NCI-H2081 (cell line): ENCODE measurements around the gene CCDC33.

ENCODE experiments used
- DNase-seq, 2 experiments: peaks; one replicate each; lab custom pipeline; 2025; lab: John Stamatoyannopoulos, UW

Gene CCDC33

GRCh38 chr15:74259292-74259648 lies 23.1 kb downstream of the CCDC33 start:
- DNase-seq = no peak

GRCh38 chr15:74259821-74260607 lies 23.9 kb downstream of the CCDC33 start:
- no peak for DNase-seq

- DNase-seq = no peak
Measured at GRCh38 chr15:74261041-74261440, 24.9 kb downstream of the CCDC33 start.

DNA sequence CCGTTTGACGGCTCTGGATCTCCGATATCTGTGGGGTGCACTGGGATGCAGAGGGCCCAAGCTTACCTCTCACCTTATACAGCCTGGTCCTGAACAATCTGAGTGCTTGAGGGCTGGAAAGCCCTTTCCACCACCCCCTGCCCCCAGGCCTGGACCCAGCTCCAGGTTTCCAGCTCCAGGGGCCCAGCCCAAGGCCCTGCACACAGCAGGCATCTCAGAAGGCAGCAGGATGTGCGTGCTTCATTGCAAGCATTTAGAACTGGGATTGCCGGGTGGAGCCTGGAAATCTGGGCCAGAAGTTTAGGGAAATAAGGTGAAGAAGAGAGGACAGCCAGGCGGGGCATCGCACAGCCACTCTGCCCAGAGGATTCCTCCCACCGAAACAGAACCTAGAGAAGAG lies 25.6 kb downstream of the CCDC33 start:
- no peak for DNase-seq

- DNase-seq = no peak
Measured at GRCh38 chr15:74262151-74262550, 26.0 kb downstream of the CCDC33 start.

- DNase-seq = peak; percentile 41 to 65
Measured at GRCh38 chr15:74262625-74263024, 26.5 kb downstream of the CCDC33 start.

DNA sequence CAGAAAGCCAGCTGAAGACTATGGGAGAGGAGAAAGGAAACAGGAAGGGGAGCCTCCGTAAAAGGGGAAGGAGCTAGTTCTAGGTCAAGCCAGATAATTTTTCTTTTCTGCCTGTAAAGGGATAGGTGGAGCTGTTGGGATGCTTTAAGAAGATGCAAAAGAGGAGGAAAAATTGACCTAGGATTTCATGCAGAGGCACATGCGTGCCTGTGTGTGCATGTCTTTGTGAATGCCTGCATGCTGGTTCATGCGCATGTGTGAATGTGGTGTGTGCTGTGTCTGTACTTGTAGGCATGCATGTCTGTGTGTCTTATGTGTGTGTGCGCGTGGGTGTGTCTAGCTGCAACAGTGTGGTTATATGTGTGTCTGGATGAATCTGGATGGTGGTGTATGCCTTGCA lies 27.3 kb downstream of the CCDC33 start:
- no peak for DNase-seq

GRCh38 chr15:74264081-74264501 lies 28.0 kb downstream of the CCDC33 start:
- peak; percentile 43 to 72 for DNase-seq

- no peak for DNase-seq
Measured at GRCh38 chr15:74265046-74265639, 29.0 kb downstream of the CCDC33 start.

GRCh38 chr15:74268020-74268419 lies 31.9 kb downstream of the CCDC33 start:
- peak in 1 of 2 experiments; percentile 8 for DNase-seq

DNA sequence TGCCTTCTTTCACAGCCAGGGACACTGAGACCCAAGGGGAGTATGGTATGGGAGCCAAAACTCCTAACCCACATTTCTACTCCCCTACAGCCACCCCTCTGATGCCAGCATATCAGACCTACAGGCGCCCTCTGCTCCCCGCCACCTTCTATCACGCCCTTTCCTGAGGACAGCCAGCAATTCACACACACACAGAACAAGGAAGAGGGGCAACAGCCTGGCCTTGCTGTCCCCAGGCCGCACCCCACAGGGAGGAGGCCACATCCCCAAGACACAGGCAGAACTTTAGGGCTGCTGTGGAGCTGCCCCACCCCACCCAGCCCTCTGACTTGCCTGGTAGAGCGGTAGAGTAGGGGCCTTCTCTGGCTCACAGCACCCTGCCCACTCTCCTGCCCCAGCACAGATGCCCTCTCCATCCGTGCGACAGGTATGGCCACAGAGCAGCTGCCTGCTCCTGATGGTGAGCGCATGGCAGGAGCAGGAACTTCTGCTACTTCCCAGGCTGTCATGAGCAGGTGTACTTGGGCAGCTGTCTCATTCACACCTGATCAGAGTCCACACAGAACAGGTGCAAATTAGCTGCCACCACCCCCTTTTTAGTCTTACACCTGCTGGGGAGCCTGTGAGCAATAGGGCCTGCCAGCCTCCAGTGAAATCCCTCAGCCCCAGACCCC lies 33.4 kb downstream of the CCDC33 start:
- DNase-seq = peak; percentile 64 to 90

DNA sequence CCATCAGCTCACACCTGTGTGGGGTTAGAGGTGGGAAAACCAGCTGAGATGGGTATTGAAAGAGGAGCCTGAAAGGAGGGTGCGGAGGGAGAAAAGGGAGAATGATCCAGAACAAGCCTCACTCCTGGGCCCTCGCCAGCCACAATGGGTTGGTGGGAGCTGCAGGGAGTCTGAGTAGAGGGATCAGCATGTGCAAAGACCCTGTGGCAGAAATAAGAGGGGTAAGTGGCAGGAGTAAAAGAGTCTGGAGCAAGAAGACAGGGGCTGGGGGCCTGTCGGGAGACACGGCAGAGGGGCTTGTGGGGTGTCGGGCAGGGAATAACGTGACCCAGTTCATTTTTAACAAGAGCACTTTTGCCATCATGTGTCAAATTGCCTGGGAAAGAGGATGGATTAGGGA lies 34.0 kb downstream of the CCDC33 start:
- DNase-seq = no peak

GRCh38 chr15:74270854-74271520 lies 34.9 kb downstream of the CCDC33 start:
- no peak for DNase-seq

GRCh38 chr15:74272812-74273211 lies 36.7 kb downstream of the CCDC33 start:
- DNase-seq = no peak

DNA sequence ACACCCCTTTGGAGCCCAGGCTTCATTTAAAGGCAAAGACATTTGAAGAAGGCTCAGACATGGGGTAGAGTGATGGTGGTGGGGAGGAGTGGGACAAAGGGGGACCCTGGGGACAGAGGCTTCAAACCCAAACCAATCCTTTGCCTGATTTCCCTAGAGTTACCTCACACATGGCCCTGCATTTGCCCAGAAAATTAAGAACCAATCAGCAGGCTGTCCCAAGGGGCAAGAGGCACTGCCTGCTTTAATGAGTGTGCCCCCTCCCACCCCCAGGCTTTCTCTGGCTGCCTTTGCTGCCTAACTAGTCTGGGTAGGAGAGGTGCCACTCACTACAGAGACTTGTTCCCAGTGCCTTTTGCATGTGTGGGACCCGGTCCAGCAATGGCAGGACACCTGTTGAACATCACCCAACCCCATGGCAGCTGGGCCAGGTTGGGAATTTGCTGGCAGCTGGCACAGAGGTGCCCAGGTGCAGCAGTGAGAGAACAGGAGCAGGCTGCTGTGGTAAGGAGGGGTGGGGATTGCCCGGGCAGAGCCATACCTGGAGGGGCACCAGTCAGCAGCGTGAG lies 38.4 kb downstream of the CCDC33 start:
- DNase-seq = no peak

GRCh38 chr15:74275957-74276356 lies 39.8 kb downstream of the CCDC33 start:
- DNase-seq = no peak

DNA sequence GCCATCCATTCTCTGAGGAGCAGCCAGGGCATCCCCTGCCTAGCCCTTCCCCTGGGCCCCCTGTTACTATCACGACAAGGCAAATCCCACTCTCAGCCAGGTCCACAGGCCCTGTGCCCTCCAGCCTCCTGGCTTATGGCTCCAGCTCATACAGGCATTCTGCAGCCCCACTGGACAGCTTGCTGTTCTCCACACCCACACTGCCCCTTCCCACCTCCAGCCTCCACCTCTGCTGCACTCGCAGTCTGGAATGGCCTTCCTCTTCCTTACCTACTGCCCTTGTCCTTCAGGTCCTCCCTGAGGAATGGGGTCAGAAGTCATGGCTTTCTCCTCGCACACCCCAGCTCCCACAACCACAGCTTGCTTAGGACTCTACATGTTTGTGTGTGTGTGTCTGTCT lies 40.4 kb downstream of the CCDC33 start:
- DNase-seq = no peak

DNA sequence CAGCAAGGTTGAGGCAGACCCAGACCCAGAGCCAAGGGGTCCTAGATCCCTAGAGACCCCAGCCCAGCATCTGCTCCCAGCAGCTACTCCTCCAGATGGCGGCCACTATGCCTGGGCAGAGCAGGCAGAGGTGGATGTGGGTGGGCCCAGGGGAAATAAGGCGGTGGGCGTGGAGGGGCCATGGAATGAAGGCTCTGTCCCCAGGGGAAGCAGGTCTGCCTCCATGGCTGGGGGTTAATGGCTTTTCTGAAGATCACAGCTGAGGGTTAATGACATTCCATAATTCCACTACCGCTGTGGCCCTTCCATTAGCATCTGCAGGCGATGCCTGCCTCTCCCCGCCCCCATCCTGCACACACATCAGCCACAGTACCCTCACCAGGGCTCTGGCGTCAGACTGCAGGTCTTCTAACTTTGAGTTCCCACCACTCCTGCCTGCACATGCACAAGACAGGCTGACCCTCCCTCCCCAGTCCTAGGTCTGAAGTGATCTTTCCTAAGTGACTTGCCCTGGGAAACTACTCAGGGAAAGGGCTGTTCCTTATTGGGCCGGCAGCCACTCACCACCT lies 41.2 kb downstream of the CCDC33 start:
- DNase-seq = no peak

DNA sequence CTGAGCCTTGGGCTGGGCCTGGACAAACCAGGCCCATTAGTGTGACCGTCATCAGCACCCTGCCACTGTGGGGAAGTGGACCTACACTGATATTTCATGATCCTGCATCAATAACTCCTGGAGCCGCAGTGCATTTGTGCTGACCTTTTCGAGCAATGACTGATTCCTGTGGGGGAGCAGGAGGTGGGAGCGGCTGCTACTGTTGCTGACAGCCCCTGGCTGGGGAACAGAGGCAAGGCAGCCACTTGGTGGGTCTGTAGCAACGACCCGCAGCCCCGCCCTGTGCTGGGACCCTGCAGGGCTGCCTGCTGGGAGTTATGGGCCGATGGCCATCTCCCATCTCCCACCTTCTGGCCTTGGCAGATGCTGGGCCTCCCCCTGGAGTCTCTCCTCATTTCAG lies 42.1 kb downstream of the CCDC33 start:
- no peak for DNase-seq

DNA sequence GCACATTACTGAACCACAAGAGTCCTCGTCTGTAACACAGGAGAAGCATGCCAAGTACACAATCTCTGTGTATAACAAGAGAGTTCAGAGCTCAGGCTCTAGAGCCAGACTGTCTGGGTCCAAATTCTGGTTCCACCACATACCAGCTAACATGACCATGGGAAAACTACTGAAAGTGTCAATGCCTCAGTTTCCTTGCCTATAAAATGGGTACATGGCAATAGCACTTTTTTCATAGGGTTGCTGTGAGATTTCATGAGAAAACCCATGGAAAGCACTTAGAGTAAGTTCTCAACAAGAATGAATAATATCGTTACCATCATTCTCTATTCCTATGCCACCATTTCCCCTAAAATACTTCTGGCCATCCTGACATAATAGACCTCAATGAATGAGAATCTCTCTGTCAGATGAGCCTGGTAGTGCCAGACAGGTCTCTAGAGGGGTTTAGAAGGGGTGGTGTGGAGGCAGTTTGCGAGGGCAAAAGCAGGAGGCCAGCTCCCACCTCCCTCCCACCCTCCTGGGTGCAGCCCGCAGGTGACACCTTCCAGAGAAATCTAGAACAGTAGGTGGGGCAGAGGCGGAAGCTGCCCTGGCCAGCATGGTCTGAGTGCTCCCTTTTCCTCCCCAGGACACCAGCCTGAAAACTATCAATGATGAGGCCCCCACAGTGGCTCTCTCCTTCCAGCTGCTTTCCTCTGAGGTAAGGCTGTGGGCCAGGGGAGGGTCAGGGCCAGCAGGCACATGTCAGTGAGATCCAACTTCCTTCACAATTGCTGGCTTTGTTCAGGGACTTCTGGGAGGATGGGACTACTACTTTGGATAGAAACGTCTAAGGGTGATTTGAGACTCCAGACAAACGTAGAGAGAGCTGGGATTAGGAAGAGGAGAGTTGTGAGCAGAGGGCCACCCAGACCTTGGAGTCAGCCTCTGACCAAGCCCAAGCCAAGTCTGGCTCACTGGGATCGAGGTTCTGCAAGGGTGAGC lies 45.3 kb downstream of the CCDC33 start:
- no peak for DNase-seq

GRCh38 chr15:74283368-74283767 lies 47.2 kb downstream of the CCDC33 start:
- DNase-seq = no peak
